HepG2 (cell line): ENCODE measurements around the gene MYLK. TPM values are rescaled to one million over a fixed set of nuclear protein-coding genes. Genes with fewer than 3 reads are reported as not detected.

Source experiments
- CREB1 ChIP-seq, 2 experiments: fragments of 450-650 bp in 1 of 2; IDR thresholded peaks; 2 replicates each; pipeline ENCODE4 v1.6.1; 2016 to 2017; ENCODE audit warnings: control low read depth in 1 of 2, mild to moderate bottlenecking in 1 of 2, missing compliant biosample characterization in 1 of 2, missing genetic modification characterization in 1 of 2
- FOXC1 ChIP-seq: sonication (generic); formaldehyde crosslinking; IDR thresholded peaks from 2 replicates; pipeline ENCODE4 v1.8.0; 2022; ENCODE audit warnings: mild to moderate bottlenecking, missing genetic modification reagents, borderline replicate concordance
- FOXK2 ChIP-seq: fragments of 450-650 bp; IDR thresholded peaks from 2 replicates; pipeline ENCODE4 v1.6.1; 2016
- GABPB1 ChIP-seq: IDR thresholded peaks from 2 replicates; pipeline ENCODE4 v1.6.1; 2016; ENCODE audit warnings: mild to moderate bottlenecking, missing genetic modification reagents, moderate library complexity, missing compliant biosample characterization
- HNRNPUL1 ChIP-seq: fragments of 200-400 bp; formaldehyde crosslinking; IDR thresholded peaks from 2 replicates; pipeline ENCODE4 v1.6.1; 2017; ENCODE audit warnings: low read depth, mild to moderate bottlenecking, low read length, moderate library complexity
- KLF9 ChIP-seq: IDR thresholded peaks from 2 replicates; pipeline ENCODE4 v1.6.1; 2016; ENCODE audit warnings: low read depth
- MAF1 ChIP-seq: sonication (generic); formaldehyde crosslinking; IDR thresholded peaks from 2 replicates; pipeline ENCODE4 v1.5.0; 2020; ENCODE audit warnings: missing genetic modification reagents, borderline replicate concordance
- MED13 ChIP-seq: sonication (generic); formaldehyde crosslinking; IDR thresholded peaks from 2 replicates; pipeline ENCODE4 v1.5.0; 2020; ENCODE audit warnings: missing genetic modification reagents
- MEIS1 ChIP-seq: sonication (generic); formaldehyde crosslinking; IDR thresholded peaks from 2 replicates; pipeline ENCODE4 v1.9.0; 2021; ENCODE audit warnings: mild to moderate bottlenecking, missing genetic modification reagents, moderate library complexity, borderline replicate concordance
- MZF1 ChIP-seq: sonication (generic); formaldehyde crosslinking; IDR thresholded peaks from 2 replicates; pipeline ENCODE4 v1.8.1; 2023; ENCODE audit warnings: mild to moderate bottlenecking, missing genetic modification reagents, borderline replicate concordance
- NR2F6 ChIP-seq, 2 experiments: IDR thresholded peaks; 2 replicates each; pipeline ENCODE4 v1.6.1; 2016; ENCODE audit warnings: antibody characterized with exemption in 1 of 2, mild to moderate bottlenecking in 1 of 2
- RAD21 ChIP-seq: fragments of 450-650 bp; formaldehyde crosslinking; IDR thresholded peaks from 2 replicates; pipeline ENCODE4 v1.5.0; 2020; ENCODE audit warnings: mild to moderate bottlenecking
- SPEN ChIP-seq: sonication (generic); formaldehyde crosslinking; IDR thresholded peaks from 2 replicates; pipeline ENCODE4 v1.5.1; 2020; ENCODE audit warnings: low read depth, mild to moderate bottlenecking, missing genetic modification reagents
- SRSF4 ChIP-seq: fragments of 200-400 bp; formaldehyde crosslinking; IDR thresholded peaks from one replicate; pipeline ENCODE4 v1.6.1; 2018; ENCODE audit warnings: mild to moderate bottlenecking, low read depth, low read length, moderate library complexity; ENCODE audit not compliant: poor library complexity, severe bottlenecking
- polyA plus RNA-seq, 8 experiments: library from polyadenylated mRNA; depleted of rRNA in 3 of 8; stranded (reverse) in 7 of 8; unstranded in 1 of 8; fragments of >200 nt; fragmentation: Illumina TruSeq in 4 of 8; extraction: Trizol in 4 of 8; gene quantifications; 2 replicates each; pipeline versions ENCODE4 v1.2.1 to v1.2.3, GENCODE V29; 2011 to 2016; ENCODE audit warnings: low read depth in 4 of 8, missing spikeins in 1 of 8, mixed read lengths in 1 of 8; ENCODE audit not compliant: insufficient read depth in 1 of 8
- total RNA-seq, 5 experiments: library from RNA; depleted of rRNA; stranded (reverse); fragments of >200 nt; fragmentation: Illumina TruSeq; extraction: Trizol; gene quantifications; 2 replicates each; pipeline ENCODE4 v1.2.3, GENCODE V29; 2016; ENCODE audit warnings: low read depth in 1 of 5
- TF ChIP-seq, protein P1 (sequence below): sonication (generic); formaldehyde crosslinking; conservative IDR thresholded peaks from 2 replicates; pipeline ENCODE4 v1.5.0; 2020; ENCODE audit warnings: missing genetic modification reagents
- TF ChIP-seq, protein P2 (sequence below): sonication (generic); formaldehyde crosslinking; IDR thresholded peaks from 2 replicates; pipeline ENCODE4 v1.4.0; 2020; ENCODE audit warnings: missing genetic modification reagents
- TF ChIP-seq, protein P3 (sequence below): sonication (generic); formaldehyde crosslinking; IDR thresholded peaks from 2 replicates; pipeline ENCODE4 v1.8.0; 2022; ENCODE audit warnings: missing genetic modification reagents, mild to moderate bottlenecking, moderate library complexity, borderline replicate concordance
- TF ChIP-seq, protein P4 (sequence below): sonication (generic); formaldehyde crosslinking; IDR thresholded peaks from 2 replicates; pipeline ENCODE4 v1.4.0; 2020; ENCODE audit warnings: missing genetic modification reagents, mild to moderate bottlenecking, borderline replicate concordance
- TF ChIP-seq, protein P5 (sequence below): IDR thresholded peaks from 2 replicates; pipeline ENCODE4 v1.6.1; 2016; ENCODE audit warnings: missing compliant biosample characterization, missing genetic modification reagents, borderline replicate concordance

Gene MYLK
- total and polyA plus RNA-seq, 2 of the 13 experiments (the other 11 are each of a cell fraction or from before 2014, with no cell fraction given): 10.6 to 34.9 TPM

DNA sequence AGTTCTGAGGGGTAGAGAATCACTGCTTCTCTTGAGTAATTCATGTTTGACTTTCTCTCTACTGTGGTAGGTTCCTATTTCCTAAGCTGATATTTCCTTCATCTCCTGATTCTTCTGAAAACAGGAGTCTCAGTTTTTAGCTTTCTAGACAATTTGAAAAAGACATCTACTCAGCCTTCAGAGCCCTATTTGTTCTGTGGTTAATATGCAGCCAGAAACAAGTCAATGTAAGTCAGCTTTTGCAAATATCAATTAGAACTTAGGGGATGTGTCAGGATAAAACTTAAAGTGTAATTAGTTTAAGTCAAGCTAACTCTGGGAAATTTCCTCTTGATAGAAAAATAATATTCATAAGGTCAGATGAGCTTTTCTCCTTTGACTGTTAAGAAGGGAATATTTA is 277.6 kb downstream of the MYLK start (continued):
- TF ChIP-seq, protein P1, sequence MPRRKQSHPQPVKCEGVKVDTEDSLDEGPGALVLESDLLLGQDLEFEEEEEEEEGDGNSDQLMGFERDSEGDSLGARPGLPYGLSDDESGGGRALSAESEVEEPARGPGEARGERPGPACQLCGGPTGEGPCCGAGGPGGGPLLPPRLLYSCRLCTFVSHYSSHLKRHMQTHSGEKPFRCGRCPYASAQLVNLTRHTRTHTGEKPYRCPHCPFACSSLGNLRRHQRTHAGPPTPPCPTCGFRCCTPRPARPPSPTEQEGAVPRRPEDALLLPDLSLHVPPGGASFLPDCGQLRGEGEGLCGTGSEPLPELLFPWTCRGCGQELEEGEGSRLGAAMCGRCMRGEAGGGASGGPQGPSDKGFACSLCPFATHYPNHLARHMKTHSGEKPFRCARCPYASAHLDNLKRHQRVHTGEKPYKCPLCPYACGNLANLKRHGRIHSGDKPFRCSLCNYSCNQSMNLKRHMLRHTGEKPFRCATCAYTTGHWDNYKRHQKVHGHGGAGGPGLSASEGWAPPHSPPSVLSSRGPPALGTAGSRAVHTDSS (CRISPR knock-in tag): no peak
- no peak for TF ChIP-seq MED13
- TF ChIP-seq, protein P2, sequence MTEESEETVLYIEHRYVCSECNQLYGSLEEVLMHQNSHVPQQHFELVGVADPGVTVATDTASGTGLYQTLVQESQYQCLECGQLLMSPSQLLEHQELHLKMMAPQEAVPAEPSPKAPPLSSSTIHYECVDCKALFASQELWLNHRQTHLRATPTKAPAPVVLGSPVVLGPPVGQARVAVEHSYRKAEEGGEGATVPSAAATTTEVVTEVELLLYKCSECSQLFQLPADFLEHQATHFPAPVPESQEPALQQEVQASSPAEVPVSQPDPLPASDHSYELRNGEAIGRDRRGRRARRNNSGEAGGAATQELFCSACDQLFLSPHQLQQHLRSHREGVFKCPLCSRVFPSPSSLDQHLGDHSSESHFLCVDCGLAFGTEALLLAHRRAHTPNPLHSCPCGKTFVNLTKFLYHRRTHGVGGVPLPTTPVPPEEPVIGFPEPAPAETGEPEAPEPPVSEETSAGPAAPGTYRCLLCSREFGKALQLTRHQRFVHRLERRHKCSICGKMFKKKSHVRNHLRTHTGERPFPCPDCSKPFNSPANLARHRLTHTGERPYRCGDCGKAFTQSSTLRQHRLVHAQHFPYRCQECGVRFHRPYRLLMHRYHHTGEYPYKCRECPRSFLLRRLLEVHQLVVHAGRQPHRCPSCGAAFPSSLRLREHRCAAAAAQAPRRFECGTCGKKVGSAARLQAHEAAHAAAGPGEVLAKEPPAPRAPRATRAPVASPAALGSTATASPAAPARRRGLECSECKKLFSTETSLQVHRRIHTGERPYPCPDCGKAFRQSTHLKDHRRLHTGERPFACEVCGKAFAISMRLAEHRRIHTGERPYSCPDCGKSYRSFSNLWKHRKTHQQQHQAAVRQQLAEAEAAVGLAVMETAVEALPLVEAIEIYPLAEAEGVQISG (CRISPR knock-in tag): no peak
- TF ChIP-seq, protein P3, sequence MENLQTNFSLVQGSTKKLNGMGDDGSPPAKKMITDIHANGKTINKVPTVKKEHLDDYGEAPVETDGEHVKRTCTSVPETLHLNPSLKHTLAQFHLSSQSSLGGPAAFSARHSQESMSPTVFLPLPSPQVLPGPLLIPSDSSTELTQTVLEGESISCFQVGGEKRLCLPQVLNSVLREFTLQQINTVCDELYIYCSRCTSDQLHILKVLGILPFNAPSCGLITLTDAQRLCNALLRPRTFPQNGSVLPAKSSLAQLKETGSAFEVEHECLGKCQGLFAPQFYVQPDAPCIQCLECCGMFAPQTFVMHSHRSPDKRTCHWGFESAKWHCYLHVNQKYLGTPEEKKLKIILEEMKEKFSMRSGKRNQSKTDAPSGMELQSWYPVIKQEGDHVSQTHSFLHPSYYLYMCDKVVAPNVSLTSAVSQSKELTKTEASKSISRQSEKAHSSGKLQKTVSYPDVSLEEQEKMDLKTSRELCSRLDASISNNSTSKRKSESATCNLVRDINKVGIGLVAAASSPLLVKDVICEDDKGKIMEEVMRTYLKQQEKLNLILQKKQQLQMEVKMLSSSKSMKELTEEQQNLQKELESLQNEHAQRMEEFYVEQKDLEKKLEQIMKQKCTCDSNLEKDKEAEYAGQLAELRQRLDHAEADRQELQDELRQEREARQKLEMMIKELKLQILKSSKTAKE: no peak
- TF ChIP-seq GABPB1 (CRISPR knock-in tag): no peak
- TF ChIP-seq MEIS1 (CRISPR knock-in tag): no peak
- no peak for TF ChIP-seq MAF1
- TF ChIP-seq NR2F6 (IDR thresholded peaks at IDR 0.05): peak; percentile 17; the same call in 1 of the 2 replicates
- no peak for TF ChIP-seq NR2F6 (CRISPR knock-in tag; IDR thresholded peaks at IDR 0.05)
- no peak for TF ChIP-seq SRSF4
- no peak for TF ChIP-seq FOXC1 (CRISPR knock-in tag)
- TF ChIP-seq, protein P4, sequence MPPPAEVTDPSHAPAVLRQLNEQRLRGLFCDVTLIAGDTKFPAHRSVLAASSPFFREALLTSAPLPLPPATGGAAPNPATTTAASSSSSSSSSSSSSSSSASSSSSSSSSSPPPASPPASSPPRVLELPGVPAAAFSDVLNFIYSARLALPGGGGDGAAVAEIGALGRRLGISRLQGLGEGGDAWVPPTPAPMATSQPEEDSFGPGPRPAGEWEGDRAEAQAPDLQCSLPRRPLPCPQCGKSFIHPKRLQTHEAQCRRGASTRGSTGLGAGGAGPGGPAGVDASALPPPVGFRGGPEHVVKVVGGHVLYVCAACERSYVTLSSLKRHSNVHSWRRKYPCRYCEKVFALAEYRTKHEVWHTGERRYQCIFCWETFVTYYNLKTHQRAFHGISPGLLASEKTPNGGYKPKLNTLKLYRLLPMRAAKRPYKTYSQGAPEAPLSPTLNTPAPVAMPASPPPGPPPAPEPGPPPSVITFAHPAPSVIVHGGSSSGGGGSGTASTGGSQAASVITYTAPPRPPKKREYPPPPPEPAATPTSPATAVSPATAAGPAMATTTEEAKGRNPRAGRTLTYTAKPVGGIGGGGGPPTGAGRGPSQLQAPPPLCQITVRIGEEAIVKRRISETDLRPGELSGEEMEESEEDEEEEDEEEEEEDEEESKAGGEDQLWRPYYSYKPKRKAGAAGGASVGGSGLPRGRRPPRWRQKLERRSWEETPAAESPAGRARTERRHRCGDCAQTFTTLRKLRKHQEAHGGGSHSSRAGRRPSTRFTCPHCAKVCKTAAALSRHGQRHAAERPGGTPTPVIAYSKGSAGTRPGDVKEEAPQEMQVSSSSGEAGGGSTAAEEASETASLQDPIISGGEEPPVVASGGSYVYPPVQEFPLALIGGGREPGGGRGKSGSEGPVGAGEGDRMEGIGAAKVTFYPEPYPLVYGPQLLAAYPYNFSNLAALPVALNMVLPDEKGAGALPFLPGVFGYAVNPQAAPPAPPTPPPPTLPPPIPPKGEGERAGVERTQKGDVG: no peak
- TF ChIP-seq, protein P5, sequence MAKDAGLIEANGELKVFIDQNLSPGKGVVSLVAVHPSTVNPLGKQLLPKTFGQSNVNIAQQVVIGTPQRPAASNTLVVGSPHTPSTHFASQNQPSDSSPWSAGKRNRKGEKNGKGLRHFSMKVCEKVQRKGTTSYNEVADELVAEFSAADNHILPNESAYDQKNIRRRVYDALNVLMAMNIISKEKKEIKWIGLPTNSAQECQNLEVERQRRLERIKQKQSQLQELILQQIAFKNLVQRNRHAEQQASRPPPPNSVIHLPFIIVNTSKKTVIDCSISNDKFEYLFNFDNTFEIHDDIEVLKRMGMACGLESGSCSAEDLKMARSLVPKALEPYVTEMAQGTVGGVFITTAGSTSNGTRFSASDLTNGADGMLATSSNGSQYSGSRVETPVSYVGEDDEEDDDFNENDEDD (CRISPR knock-in tag): no peak
- no peak for TF ChIP-seq KLF9 (CRISPR knock-in tag)
- peak; percentile 53; the same call in 1 of the 2 replicates for TF ChIP-seq HNRNPUL1
- no peak for TF ChIP-seq RAD21
- no peak for TF ChIP-seq MZF1 (CRISPR knock-in tag)
- no peak for TF ChIP-seq FOXK2
- TF ChIP-seq SPEN (CRISPR knock-in tag): no peak
- no peak for TF ChIP-seq CREB1 (IDR thresholded peaks at IDR 0.05)
- 0 out of 2 replicates have a peak, but pooled peaks have one; percentile 7 for TF ChIP-seq CREB1 (CRISPR knock-in tag; IDR thresholded peaks at IDR 0.05)
